ENCODE measurements around the gene ALDH3A1.

DNA sequence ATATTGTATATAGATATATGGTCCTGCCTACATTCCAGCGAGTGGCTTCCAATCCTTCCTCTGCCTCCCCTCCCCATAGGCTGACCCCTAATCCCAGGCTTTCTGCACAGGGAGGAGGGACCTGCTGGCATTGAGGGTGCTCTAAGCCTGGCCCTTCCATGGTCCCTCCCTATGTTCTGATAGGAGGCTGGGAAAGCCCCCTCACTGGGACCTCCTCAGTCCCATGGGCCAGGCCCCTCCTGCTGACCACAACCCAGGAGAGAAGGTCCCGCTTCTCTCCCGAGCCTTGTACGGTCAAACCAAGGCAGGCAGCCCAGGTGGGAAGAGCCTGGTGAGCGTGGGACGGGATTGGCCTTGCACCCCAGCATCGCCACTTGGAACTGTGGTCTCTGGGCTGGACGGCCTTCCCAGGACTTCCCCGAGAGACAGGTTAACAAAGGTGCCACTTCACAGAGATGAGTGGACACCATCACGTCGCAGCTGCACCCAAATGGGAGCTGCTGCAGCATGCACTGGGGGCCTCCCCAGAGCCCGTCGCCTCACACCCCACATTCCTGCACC lies 859 bp downstream of the ALDH3A1 start:
- TF ChIP-seq, protein P1, sequence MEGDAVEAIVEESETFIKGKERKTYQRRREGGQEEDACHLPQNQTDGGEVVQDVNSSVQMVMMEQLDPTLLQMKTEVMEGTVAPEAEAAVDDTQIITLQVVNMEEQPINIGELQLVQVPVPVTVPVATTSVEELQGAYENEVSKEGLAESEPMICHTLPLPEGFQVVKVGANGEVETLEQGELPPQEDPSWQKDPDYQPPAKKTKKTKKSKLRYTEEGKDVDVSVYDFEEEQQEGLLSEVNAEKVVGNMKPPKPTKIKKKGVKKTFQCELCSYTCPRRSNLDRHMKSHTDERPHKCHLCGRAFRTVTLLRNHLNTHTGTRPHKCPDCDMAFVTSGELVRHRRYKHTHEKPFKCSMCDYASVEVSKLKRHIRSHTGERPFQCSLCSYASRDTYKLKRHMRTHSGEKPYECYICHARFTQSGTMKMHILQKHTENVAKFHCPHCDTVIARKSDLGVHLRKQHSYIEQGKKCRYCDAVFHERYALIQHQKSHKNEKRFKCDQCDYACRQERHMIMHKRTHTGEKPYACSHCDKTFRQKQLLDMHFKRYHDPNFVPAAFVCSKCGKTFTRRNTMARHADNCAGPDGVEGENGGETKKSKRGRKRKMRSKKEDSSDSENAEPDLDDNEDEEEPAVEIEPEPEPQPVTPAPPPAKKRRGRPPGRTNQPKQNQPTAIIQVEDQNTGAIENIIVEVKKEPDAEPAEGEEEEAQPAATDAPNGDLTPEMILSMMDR (IDR thresholded peaks at IDR 0.05), result no peak
- TF ChIP-seq POLR2A (IDR thresholded peaks at IDR 0.05), result no peak
